KMS-11 (cell line): ENCODE measurements around the gene GTF2H1.

Experiments used
- H2AFZ ChIP-seq: fragments of 200-600 bp; sonication (generic); 2 replicates; pipeline ENCODE4 v1.6.1; 2016; ENCODE audit warnings: antibody characterized with exemption, mixed run types, low read depth
- H3K27ac ChIP-seq: fragments of 200-600 bp; sonication (generic); 2 replicates; pipeline ENCODE4 v1.6.1; 2016; ENCODE audit warnings: mild to moderate bottlenecking, mixed run types
- H3K27me3 ChIP-seq: fragments of 200-600 bp; sonication (generic); 2 replicates; pipeline ENCODE4 v1.6.1; 2017; ENCODE audit warnings: mild to moderate bottlenecking, low read depth, mixed run types, moderate library complexity; ENCODE audit not compliant: insufficient read depth
- H3K36me3 ChIP-seq: fragments of 200-600 bp; sonication (generic); 2 replicates; pipeline ENCODE4 v1.6.1; 2017; ENCODE audit warnings: mild to moderate bottlenecking, mixed run types; ENCODE audit not compliant: insufficient read depth
- H3K4me1 ChIP-seq: fragments of 200-600 bp; sonication (generic); 2 replicates; pipeline ENCODE4 v1.6.1; 2016; ENCODE audit warnings: mild to moderate bottlenecking, low read depth, mixed run types; ENCODE audit not compliant: poor library complexity, severe bottlenecking
- H3K4me2 ChIP-seq: fragments of 200-600 bp; sonication (generic); 2 replicates; pipeline ENCODE4 v1.7.0; 2016; ENCODE audit warnings: mild to moderate bottlenecking, mixed run types
- H3K4me3 ChIP-seq: fragments of 200-600 bp; sonication (generic); IDR thresholded peaks from 2 replicates; pipeline ENCODE4 v1.6.1; 2017; ENCODE audit warnings: low read depth, low read length, mixed read lengths; ENCODE audit not compliant: insufficient read depth
- H3K79me2 ChIP-seq: fragments of 200-600 bp; sonication (generic); 2 replicates; pipeline ENCODE4 v1.6.1; 2016; ENCODE audit warnings: low read depth, mixed run types; ENCODE audit not compliant: insufficient read depth
- H3K9ac ChIP-seq: fragments of 200-600 bp; sonication (generic); 2 replicates; pipeline ENCODE4 v1.6.1; 2016; ENCODE audit warnings: mild to moderate bottlenecking, mixed run types
- H4K20me1 ChIP-seq: fragments of 200-600 bp; sonication (generic); 2 replicates; pipeline ENCODE4 v1.6.1; 2016; ENCODE audit warnings: mild to moderate bottlenecking, mixed run types; ENCODE audit not compliant: insufficient read depth
- CTCF ChIP-seq: fragments of 200-600 bp; sonication (generic); conservative IDR thresholded peaks from 2 replicates; pipeline ENCODE4 v1.6.1; 2017; ENCODE audit warnings: low read depth, mild to moderate bottlenecking, antibody characterized with exemption, low read length, moderate library complexity, mixed read lengths

GTF2H1 gene

GRCh38 chr11:18299721-18300120, 22.6 kb upstream of the GTF2H1 start:
- Histone ChIP-seq H3K27me3 (no peaks in the 10 kb centered on the region), H3K4me2 (no peak overlapping the region), H3K79me2 (no peaks in the 10 kb centered on the region), H2AFZ (no peak overlapping the region), H3K9ac (no peak overlapping the region), H3K4me3 (no peak overlapping the region), H4K20me1 (no peaks in the 10 kb centered on the region), H3K27ac (no peak overlapping the region), H3K36me3 (peaks cover 6% of the 10 kb centered on the region; the same call in 1 of the 2 replicates), H3K4me1 (no peaks in the 10 kb centered on the region)
- TF ChIP-seq CTCF = no peak

DNA sequence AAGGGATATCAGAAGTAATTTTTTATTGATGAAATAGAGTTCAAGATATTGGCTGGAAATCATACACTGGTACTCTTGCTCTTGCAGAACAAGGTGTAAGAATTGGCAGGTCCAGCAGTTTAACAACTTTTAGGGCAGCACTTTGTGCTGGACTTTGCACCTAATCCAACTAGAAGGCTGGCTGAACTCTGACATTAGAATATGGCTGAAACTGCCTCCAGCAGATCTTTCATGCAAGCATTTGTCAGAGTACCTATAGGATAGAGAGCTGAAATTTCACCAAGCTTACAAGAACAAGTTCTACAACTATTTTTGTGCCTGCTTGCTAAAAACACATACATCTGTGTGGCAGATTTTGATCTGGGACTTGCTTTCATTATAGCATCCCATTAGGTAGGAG, 17.6 kb upstream of the GTF2H1 start:
- TF ChIP-seq CTCF = no peak
- Histone ChIP-seq H3K9ac (no peak overlapping the region), H3K27me3 (no peaks in the 10 kb centered on the region), H4K20me1 (no peaks in the 10 kb centered on the region), H3K36me3 (peaks cover 8% of the 10 kb centered on the region; the same call in 1 of the 2 replicates), H3K4me2 (no peak overlapping the region), H3K4me3 (no peak overlapping the region), H2AFZ (no peak overlapping the region), H3K27ac (no peak overlapping the region), H3K79me2 (no peaks in the 10 kb centered on the region), H3K4me1 (no peaks in the 10 kb centered on the region)

DNA sequence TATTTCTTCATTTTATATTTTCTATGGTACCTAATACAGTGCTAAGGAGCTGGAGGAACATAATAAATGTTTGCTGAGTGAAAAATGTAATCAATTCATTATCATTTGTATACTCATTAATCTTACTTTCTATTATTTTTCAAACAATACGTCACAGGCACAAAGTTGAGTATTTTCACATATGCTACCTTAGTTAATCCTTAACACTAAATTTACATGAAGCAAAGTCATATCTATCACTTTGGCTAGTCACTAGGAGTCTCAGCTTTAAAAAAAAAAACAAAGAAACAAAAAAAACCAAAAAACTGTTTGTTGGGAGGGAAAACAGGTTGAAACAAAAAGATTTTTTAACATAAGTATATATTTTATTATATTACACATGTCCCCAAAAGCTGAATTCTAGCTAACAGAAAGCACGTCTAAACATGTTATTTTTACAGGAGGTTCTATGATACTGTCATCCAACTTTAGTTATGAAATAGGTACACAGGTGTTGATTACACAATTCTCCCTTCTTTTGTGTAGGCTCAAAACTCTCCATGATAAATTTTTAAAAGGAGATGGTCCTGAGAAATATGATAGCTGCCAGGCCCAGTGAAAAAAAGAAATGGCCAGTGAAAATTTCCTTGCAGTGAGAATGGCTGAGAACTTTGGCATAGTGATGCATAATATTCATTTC, 14.8 kb upstream of the GTF2H1 start:
- Histone ChIP-seq H3K27ac (no peak overlapping the region), H3K36me3 (peaks cover 8% of the 10 kb centered on the region; the same call in 1 of the 2 replicates), H2AFZ (no peak overlapping the region), H3K4me1 (no peaks in the 10 kb centered on the region), H3K4me2 (no peak overlapping the region), H3K4me3 (no peak overlapping the region), H3K79me2 (no peaks in the 10 kb centered on the region), H3K27me3 (no peaks in the 10 kb centered on the region), H3K9ac (no peak overlapping the region), H4K20me1 (no peaks in the 10 kb centered on the region)
- no peak for TF ChIP-seq CTCF

DNA sequence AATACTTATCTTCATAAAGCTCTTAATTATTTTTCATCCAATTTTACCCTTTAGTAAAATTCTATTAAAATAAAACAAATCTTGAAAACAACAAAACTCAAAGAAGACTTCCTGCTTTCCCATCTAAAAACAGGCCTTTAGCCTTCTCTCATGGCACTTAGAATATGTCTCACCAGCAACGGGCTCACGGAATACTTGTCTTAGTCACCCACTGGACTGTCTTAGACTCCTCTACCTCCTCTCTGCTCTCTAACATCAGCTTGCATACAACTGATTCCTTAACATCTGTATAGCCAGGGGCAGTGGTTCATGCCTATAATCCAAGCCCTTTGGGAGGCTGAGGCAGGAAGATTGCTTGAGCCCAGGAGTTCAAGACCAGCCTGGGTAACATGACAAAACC, 14.1 kb upstream of the GTF2H1 start:
- H3K4me2 ChIP-seq = no peak overlapping the region
- H3K79me2 ChIP-seq = no peaks in the 10 kb centered on the region
- H3K27me3 ChIP-seq = no peaks in the 10 kb centered on the region
- no peaks in the 10 kb centered on the region for H4K20me1 ChIP-seq
- no peak overlapping the region for H3K9ac ChIP-seq
- no peak overlapping the region for H3K4me3 ChIP-seq
- no peak for TF ChIP-seq CTCF
- H3K36me3 ChIP-seq = peaks cover 8% of the 10 kb centered on the region; the same call in 1 of the 2 replicates
- H2AFZ ChIP-seq = no peak overlapping the region
- no peak overlapping the region for H3K27ac ChIP-seq
- H3K4me1 ChIP-seq = no peaks in the 10 kb centered on the region
